Psoas muscle (tissue), 8 donors: ENCODE results near the gene RRM1. TPM values are rescaled to one million over a fixed set of nuclear protein-coding genes. Genes with fewer than 3 reads are reported as not detected.
A peak's percentile ranks its signal among the peaks of the same experiment; 100 is the strongest.

Experiments
- ATAC-seq, 4 donors: fragments of 200-7000 bp; cut with Tn5 transposase; one replicate each; pipeline ENCODE4 v1.9.1; 2020; ENCODE audit warnings: moderate library complexity in 3 of 4, mild to moderate bottlenecking in 2 of 4
- DNase-seq, 2 donors: peaks; one replicate each; pipeline ENCODE4 v3.0.0-alpha.2; 2020
- H3K27ac ChIP-seq: fragments of 200-600 bp; one replicate; pipeline ENCODE4 v1.8.0; 2022
- H3K27me3 ChIP-seq, 3 donors: fragments of 200-600 bp in 1 of 3; one replicate each; pipeline versions ENCODE4 v1.6.1 to v1.8.0; 2013 to 2022; ENCODE audit warnings: low read length in 2 of 3, mild to moderate bottlenecking in 2 of 3, moderate library complexity in 1 of 3; ENCODE audit not compliant: insufficient read depth in 3 of 3
- H3K36me3 ChIP-seq, 2 donors: fragments of 200-600 bp in 1 of 2; one replicate each; pipeline versions ENCODE4 v1.6.1 to v1.8.0; 2013 to 2022; ENCODE audit warnings: low read depth in 1 of 2, mild to moderate bottlenecking in 1 of 2, moderate library complexity in 1 of 2; ENCODE audit not compliant: insufficient read depth in 1 of 2
- H3K4me1 ChIP-seq: fragments of 200-600 bp; one replicate; pipeline ENCODE4 v1.8.0; 2022
- H3K4me3 ChIP-seq: fragments of 200-600 bp; one replicate; pipeline ENCODE4 v1.8.0; 2022; ENCODE audit warnings: mild to moderate bottlenecking
- H3K9me3 ChIP-seq: fragments of 200-600 bp; one replicate; pipeline ENCODE4 v1.8.0; 2022
- WGBS, 3 donors: extraction: QIAGEN DNeasy Blood & Tissue Kit; methylation state at CpG; one replicate each; pipeline versions ENCODE4 v1.1.6 to v1.1.7; 2013; 5-methylcytosine and 5-hydroxymethylcytosine counted together
- intact Hi-C, 2 donors: fragments of 100-400 bp; cut with DNase I; formaldehyde crosslinking; loops; one replicate each; pipeline versions ENCODE4 v1.11.0 to v1.14.2; 2022
- polyA plus RNA-seq, 3 donors: library from polyadenylated mRNA; stranded (reverse); fragments of 200-250 nt; gene quantifications; one replicate each; pipeline ENCODE4 v1.2.3, GENCODE V29; 2013
- total RNA-seq, 4 donors: library from RNA; stranded (reverse); fragmentation: NEBNext Ultra II Directional in 2 of 4; extraction: Animal tissue kit (Norgen Biotek cat#: 25700) in 2 of 4; gene quantifications; one replicate each; pipeline versions ENCODE4 v1.2.1 to v1.2.4, GENCODE V29; 2021 to 2023
- TF ChIP-seq, protein P1 (sequence below): fragments of 200-600 bp; IDR thresholded peaks from one replicate; pipeline ENCODE4 v1.8.0; 2022; ENCODE audit warnings: antibody characterized with exemption
- donor health status: healthy with polysubstance abuse.
- donor health status: DM: no; HTN: no; CAD: no; lungs with moderate emphysema.
- donor health status: Bipolar disorder and iron deficiency.
- donor health status: healthy.
- donor health status: DM: yes; HTN: yes; CAD: no.
- donor health status: DM: no; HTN: no; CAD: no.
- donor health status: DM: no; HTN: no; CAD: no.
- donor health status: DM: yes; HTN: yes; CAD: no.

Gene RRM1
- total and polyA plus RNA-seq, 7 donors, result 11.3 to 45.8 (median 31.0) TPM

DNA sequence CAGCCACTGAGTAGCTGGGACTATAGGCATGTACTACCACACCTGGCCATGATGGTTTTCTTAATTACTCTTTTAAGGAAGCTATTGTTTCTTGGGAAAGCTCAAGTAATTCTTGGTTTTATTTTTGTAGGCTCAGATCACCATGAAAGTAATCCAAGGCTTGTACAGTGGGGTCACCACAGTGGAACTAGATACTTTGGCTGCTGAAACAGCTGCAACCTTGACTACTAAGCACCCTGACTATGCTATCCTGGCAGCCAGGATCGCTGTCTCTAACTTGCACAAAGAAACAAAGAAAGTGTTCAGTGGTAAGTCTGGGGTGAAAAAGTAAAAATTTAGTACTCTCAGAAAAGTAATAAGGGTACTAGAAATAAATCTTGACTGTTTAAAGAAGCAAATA, 11.3 kb downstream of the RRM1 start:
- no peak overlapping the region for H3K4me3 ChIP-seq
- no peaks in the 10 kb centered on the region for H3K4me1 ChIP-seq
- H3K9me3 ChIP-seq, result no peaks in the 10 kb centered on the region
- TF ChIP-seq, protein P1, sequence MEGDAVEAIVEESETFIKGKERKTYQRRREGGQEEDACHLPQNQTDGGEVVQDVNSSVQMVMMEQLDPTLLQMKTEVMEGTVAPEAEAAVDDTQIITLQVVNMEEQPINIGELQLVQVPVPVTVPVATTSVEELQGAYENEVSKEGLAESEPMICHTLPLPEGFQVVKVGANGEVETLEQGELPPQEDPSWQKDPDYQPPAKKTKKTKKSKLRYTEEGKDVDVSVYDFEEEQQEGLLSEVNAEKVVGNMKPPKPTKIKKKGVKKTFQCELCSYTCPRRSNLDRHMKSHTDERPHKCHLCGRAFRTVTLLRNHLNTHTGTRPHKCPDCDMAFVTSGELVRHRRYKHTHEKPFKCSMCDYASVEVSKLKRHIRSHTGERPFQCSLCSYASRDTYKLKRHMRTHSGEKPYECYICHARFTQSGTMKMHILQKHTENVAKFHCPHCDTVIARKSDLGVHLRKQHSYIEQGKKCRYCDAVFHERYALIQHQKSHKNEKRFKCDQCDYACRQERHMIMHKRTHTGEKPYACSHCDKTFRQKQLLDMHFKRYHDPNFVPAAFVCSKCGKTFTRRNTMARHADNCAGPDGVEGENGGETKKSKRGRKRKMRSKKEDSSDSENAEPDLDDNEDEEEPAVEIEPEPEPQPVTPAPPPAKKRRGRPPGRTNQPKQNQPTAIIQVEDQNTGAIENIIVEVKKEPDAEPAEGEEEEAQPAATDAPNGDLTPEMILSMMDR, result no peak
- H3K27me3 ChIP-seq, result no peaks in the 10 kb centered on the region
- ATAC-seq, result peak in 2 of 4 donors; percentile 57 to 64
- intact Hi-C loops, result no loop called here
- WGBS, 3 donors, result 37 to 50% (median 38%) methylated on average over 1 of the region's 1 CpG
- H3K27ac ChIP-seq, result no peak overlapping the region
- H3K36me3 ChIP-seq, result peaks cover 0 to 80% of the 10 kb centered on the region in 2 donors
- DNase-seq, result no peak

DNA sequence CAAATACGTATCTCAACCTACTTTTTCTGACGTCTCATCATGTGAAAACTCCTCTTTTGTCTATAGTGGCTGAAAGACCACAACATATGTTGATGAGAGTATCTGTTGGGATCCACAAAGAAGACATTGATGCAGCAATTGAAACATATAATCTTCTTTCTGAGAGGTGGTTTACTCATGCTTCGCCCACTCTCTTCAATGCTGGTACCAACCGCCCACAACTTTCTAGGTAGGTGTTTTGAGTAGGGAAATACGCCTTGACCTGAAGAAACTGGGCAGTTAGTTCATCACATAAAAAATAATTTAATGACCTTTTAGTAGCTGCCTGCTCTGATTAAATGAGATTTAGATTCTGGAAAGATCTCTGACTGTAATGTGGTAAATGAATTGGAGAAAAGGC, 17.2 kb downstream of the RRM1 start:
- Histone ChIP-seq H3K9me3 (no peaks in the 10 kb centered on the region), H3K4me3 (no peak overlapping the region), H3K27ac (no peak overlapping the region), H3K27me3 (no peaks in the 10 kb centered on the region), H3K4me1 (no peaks in the 10 kb centered on the region), H3K36me3 (peaks cover 3 to 94% of the 10 kb centered on the region in 2 donors)
- WGBS, 3 donors, result 77 to 79% (median 77%) methylated on average over 5 of the region's 5 CpGs
- TF ChIP-seq, protein P1, result no peak
- DNase-seq (no peak), ATAC-seq (no peak)
- intact Hi-C loops, result no loop called here

DNA sequence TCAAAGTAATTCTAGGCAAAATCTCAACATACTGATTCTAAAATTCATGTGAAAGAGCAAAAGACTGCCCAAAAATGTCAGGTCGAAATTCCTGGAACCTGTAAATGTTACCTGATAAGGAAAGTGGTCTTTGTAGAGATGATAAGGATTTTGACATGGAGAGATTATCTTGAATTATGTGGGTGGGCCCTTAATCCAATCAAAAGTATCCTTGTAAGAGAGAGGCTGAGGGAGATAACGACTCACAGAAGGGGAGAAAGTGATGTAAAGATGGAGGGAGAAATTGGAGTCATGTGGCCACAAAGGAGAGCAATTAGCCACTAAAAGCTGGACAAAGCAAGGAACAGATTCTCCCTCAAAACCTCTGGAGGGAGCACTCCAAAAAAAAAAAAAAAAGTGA, 20.5 kb downstream of the RRM1 start:
- Histone ChIP-seq H3K36me3 (peaks cover 3 to 90% of the 10 kb centered on the region in 2 donors), H3K27me3 (no peaks in the 10 kb centered on the region), H3K27ac (no peak overlapping the region), H3K4me1 (no peaks in the 10 kb centered on the region), H3K9me3 (no peaks in the 10 kb centered on the region), H3K4me3 (no peak overlapping the region)
- intact Hi-C loops, result no loop called here
- ATAC-seq (no peak), DNase-seq (no peak)
- WGBS, 3 donors, result 92 to 96% (median 95%) methylated on average over 2 of the region's 2 CpGs
- TF ChIP-seq, protein P1, result no peak

DNA sequence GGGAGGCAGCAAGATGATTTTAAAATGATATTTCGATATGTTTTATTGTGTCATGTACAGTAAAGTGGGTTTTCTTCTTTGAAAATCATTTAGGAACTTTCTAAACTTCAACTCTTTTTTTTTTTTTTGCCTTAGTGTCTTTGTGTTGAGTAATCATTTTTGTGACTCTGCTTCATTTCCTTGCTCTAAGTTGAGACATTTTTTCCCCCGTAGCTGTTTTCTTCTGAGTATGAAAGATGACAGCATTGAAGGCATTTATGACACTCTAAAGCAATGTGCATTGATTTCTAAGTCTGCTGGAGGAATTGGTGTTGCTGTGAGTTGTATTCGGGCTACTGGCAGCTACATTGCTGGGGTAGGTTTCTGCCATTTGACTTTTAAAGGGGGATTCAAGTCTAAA, 23.5 kb downstream of the RRM1 start:
- no peak overlapping the region for H3K27ac ChIP-seq
- DNase-seq (no peak), ATAC-seq (no peak)
- H3K9me3 ChIP-seq, result no peaks in the 10 kb centered on the region
- WGBS, 3 donors, result 93 to 98% (median 93%) methylated on average over 3 of the region's 3 CpGs
- peaks cover 0 to 90% of the 10 kb centered on the region in 2 donors for H3K36me3 ChIP-seq
- no peaks in the 10 kb centered on the region for H3K4me1 ChIP-seq
- no peak overlapping the region for H3K4me3 ChIP-seq
- no peaks in the 10 kb centered on the region for H3K27me3 ChIP-seq
- TF ChIP-seq, protein P1, result no peak
- intact Hi-C loops, result no loop called here

DNA sequence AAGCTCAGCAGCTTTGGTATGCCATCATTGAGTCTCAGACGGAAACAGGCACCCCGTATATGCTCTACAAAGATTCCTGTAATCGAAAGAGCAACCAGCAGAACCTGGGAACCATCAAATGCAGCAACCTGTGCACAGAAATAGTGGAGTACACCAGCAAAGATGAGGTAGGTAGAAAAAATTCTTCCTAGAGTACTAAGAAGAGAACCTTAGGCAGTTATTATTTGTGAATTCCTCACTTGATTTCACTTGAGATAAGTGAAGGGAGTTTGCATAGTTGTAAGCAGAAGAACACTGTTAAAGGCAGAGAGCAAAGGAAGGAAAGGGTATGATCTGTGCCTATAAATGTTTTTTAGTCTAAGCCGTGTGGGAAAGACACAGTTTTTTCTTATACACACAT, 28.6 kb downstream of the RRM1 start:
- intact Hi-C loops, result no loop called here
- Histone ChIP-seq H3K4me3 (no peak overlapping the region), H3K36me3 (peaks cover 8 to 99% of the 10 kb centered on the region in 2 donors), H3K9me3 (no peaks in the 10 kb centered on the region), H3K27me3 (no peaks in the 10 kb centered on the region), H3K27ac (no peak overlapping the region), H3K4me1 (no peaks in the 10 kb centered on the region)
- WGBS, 3 donors, result 95 to 97% (median 96%) methylated on average over 4 of the region's 4 CpGs
- ATAC-seq (no peak), DNase-seq (no peak)
- TF ChIP-seq, protein P1, result no peak
